ENCODE results near the gene MAGI1.

DNA sequence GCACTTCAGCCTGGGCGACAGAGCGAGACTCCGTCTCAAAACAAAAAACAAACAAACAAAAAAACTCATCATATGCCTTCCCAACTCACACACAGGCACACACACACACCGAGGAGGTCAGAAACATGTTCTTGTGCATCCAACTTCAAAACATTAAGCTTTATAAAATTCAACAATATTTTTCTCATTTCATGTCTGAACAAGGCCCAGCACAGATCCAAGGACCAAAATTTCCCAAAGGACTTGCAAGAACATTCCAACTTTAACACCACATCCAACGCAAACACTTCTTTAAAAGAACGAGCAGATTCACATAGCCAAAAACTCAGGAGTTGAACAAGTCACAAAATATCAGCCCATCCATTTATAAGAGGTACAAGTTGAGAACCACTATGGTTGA lies 148.4 kb downstream of the MAGI1 start:
- no peak for TF ChIP-seq POLR2AphosphoS5 (IDR thresholded peaks at IDR 0.05)
- no peak for TF ChIP-seq CTCF (IDR thresholded peaks at IDR 0.05)
- TF ChIP-seq EP300 (IDR thresholded peaks at IDR 0.05): no peak
